Measurements from ENCODE around the gene DGKI.

Gene DGKI

GRCh38 chr7:137583172-137583571, 263.6 kb downstream of the DGKI start:
- no peak for DNase-seq

- no peak for DNase-seq
Observed at GRCh38 chr7:137579913-137580640, 266.7 kb downstream of the DGKI start.

GRCh38 chr7:137578541-137578940, 268.2 kb downstream of the DGKI start:
- DNase-seq = no peak

- DNase-seq = no peak
Observed at GRCh38 chr7:137577184-137577583, 269.6 kb downstream of the DGKI start.

- DNase-seq = no peak
Observed at GRCh38 chr7:137576481-137576880, 270.3 kb downstream of the DGKI start.

DNA sequence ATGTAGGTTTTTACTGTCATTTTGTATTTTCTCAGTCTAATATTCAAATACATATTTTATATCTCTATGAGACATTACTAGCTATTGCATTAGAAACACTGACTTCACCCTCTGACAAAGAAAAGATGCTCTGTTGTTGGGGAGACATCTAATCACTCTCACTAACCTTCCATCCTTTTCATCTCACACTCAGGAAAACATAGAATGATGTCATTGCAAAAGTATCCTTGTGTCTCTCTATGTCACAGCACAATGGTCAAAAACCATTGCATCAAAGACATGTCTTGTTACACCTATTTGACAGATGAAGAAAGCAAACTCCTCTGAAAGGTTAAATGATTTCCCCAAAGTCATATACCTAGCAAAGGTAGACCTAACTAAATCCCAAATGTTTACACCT, 272.0 kb downstream of the DGKI start:
- DNase-seq = no peak

- no peak for DNase-seq
Observed at GRCh38 chr7:137572056-137572784, 274.6 kb downstream of the DGKI start.

GRCh38 chr7:137564677-137565076, 282.1 kb downstream of the DGKI start:
- DNase-seq = no peak

DNA sequence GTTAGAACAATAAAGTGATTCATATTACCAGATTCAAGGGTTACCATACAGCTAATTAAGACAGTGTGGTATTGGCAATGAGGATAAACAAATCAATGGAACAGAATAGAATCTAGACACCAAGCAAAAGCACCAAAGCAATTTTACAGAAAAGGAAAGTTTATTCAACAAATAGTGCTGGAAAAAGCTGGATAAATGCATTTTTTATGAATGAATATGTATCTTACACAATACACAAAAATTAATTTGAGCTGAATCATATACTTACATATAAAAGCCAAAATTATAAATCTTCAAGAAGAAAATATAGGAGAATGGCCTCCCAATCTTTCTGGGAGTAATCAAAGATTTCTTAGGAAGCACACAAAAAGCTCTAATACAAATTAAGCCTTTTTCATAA, 282.8 kb downstream of the DGKI start:
- DNase-seq = no peak

GRCh38 chr7:137547485-137547884, 299.3 kb downstream of the DGKI start:
- no peak for DNase-seq

- DNase-seq = no peak
Observed at GRCh38 chr7:137546671-137547070, 300.1 kb downstream of the DGKI start.

GRCh38 chr7:137546009-137546408, 300.8 kb downstream of the DGKI start:
- DNase-seq = no peak

GRCh38 chr7:137545059-137545716, 301.6 kb downstream of the DGKI start:
- DNase-seq = no peak

DNA sequence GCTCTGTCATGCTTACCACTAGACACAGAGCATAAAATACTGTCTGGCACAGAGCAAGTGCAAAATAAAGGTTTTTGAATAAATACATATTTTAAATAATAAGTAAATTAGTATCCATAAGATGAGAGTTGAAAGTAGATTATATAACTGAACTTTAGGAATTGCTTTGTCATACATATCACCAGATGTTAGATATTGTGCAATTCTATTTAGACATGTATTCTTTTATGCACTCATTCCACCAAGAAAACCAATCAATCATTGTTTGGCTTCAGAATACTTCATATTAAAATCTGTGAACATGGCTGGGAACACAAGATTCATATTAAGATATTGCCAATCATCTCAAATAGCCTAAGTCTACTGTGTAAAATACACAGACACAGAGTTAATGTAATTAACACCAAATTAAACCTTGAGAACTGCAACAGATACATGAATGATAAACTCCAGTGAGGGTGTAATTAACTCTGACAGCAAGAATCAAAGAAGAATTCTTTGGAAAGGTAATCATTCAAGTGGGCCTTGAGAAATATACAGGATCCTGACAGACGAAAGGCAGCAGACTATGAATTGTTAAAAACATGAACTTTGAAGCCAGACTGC, 302.2 kb downstream of the DGKI start:
- DNase-seq = no peak

- no peak for DNase-seq
Observed at GRCh38 chr7:137539111-137539715, 307.6 kb downstream of the DGKI start.

GRCh38 chr7:137538361-137538762, 308.4 kb downstream of the DGKI start:
- DNase-seq = no peak

DNA sequence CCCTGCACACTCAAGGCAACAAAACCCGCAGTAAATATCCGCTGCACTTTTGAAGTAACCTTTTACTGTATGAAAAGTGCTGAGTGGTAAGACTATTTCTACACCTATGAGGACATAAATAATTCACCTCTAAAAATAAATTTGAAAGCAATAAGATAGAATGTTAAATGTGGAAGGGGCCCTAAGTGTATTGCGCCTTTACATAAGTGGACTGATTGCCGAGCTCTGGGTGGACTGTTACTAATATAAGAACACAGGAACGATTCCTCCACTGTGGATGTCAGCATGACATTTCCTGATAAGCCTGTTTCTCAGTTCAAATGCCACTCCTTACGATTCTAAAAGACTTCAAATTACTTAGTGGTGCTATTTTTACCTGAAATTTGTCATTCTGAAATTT, 311.2 kb downstream of the DGKI start:
- DNase-seq = no peak

DNA sequence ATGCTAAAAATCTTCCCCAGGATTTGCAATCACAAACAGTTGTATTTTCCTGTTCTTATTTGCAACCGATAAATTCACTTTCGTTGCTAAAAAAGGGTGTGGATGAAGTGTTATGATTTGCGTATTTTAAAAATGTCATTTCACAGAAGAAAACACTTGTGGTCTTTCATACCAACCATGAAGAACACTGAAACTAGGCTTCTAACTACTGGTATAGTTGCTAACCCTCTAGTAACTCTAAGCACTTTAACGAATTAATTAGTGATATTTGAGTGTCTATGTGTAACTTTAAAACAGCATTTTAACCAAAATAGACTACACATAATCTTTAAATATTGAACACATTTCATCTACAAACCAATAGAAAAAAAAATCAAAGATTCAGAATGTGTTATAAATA, 315.1 kb downstream of the DGKI start:
- no peak for DNase-seq

- no peak for DNase-seq
Observed at GRCh38 chr7:137527634-137528033, 319.1 kb downstream of the DGKI start.

- DNase-seq = no peak
Observed at GRCh38 chr7:137523171-137523570, 323.6 kb downstream of the DGKI start.

DNA sequence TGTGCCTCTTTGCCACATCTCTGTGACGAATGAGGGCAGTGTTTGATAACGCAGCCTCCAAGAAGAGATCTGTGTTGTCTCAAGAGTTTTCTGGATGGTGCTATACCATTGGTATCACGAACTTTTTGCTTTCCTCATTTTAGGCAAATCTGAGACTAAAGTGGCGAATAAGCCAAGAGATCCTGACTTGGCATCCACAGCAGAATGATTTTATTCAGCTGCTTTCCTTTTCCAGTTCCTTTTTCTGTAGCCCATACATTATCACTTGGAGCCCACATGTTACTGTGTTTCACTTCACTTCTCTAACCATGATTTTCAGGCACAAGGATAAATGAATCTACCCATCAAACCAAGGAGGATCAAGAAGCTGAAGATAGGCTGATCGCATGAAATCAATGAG, 325.3 kb downstream of the DGKI start:
- no peak for DNase-seq

GRCh38 chr7:137519947-137520346, 326.8 kb downstream of the DGKI start:
- no peak for DNase-seq

- DNase-seq = no peak
Observed at GRCh38 chr7:137519181-137519691, 327.5 kb downstream of the DGKI start.

Measured in DMS153 (cell line).